ENCODE measurements around the gene FAM98C. TPM values are rescaled to one million over a fixed set of nuclear protein-coding genes. Genes with fewer than 3 reads are reported as not detected.
"Not testable (repeated sequence)": the region's sequence is repeated elsewhere in the genome, so short reads cannot be mapped to it uniquely, and the experiment has no call there.

Gene FAM98C
- polyA plus RNA-seq, 1 donor = 26.9 TPM

DNA sequence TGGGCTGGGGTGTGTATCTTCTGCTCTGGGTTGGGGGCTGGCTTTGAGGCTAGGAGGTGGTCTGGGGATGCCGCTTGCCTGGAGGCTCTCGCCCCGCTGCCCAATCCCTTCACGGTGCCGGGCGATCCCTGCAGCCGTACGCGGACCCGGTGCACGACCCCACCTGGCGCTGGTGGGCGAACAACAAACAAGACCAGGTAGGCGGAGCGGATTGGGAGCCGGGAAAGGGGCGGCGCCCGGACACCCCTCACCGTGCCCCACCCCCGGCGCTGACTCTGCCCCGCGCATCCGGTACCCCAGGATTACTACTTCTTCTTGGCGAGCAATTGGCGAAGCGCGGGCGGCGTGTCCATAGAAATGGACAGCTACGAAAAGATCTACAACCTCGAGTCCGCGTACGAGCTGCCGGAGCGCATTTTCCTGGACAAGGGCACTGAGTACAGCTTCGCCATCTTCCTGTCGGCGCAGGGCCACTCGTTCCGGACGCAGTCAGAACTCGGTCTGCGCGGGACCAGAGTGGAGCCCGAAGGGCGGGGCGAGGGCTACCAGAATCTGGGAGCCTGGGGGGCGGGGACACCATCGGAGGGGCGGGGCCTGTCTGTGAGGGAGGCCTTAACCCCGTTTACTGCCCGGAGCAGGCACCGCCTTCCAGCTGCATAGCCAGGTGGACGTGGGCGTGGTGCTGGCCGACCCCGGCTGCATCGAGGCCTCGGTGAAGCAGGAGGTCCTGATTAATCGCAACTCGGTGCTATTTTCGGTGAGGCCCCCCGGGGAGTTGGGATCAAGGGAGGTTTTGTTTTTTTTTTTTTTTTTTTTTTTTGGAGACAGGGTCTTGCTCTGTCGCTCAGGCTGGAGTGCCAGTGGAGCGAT lies 40.6 kb upstream of the FAM98C start:
- peak; percentile 29 to 57 for DNase-seq
- Histone ChIP-seq H3K4me1 (ENCODE audit: control insufficient read depth, insufficient read depth, low read length) (peaks cover 9% of the 10 kb centered on the region), H3K27ac (ENCODE audit: low read length) (no peak overlapping the region), H3K36me3 (ENCODE audit: control insufficient read depth, insufficient read depth, low read length) (no peaks in the 10 kb centered on the region), H3K4me3 (ENCODE audit: low read length) (peak overlapping the region; percentile 55), H3K9me3 (ENCODE audit: control insufficient read depth, low read depth, low read length) (peaks cover 4% of the 10 kb centered on the region), H3K27me3 (ENCODE audit: control insufficient read depth, insufficient read depth, low read length) (peaks cover 41% of the 10 kb centered on the region)
- WGBS (ENCODE audit: insufficient coverage, low lambda C conversion rate) = no CpG with 5 or more reads among the region's 68 CpGs

DNA sequence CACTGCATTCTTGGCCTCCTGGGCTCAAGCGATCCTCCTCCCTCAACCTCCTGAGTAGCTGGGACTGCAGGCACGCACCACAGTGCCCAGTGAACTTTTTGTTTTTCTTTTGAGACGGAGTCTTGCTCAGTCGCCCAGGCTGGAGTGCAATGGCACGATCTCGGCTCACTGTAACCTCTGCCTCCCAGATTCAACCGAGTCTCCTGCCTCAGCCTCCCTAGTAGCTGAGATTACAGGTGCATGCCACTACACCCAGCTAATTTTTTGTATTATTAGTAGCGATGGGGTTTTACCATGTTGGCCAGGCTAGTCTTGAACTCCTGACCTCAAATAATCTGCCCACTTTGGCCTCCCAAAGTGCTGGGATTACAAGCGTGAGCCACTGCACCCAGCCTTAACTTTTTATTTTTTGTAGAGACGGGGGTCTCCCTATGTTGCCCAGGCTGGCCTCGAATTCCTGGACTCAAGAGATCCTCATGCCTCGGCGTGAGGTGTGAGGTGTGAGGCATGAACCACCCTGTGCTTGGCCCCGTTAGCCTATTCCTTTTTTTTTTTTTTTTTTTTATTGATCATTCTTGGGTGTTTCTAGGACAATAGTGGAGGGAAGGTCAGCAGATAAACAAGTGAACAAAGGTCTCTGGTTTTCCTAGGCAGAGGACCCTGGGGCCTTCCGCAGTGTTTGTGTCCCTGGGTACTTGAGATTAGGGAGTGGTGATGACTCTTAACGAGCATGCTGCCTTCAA lies 39.8 kb upstream of the FAM98C start:
- DNase-seq; H3K27ac ChIP-seq (ENCODE audit: low read length); H3K4me1 ChIP-seq (ENCODE audit: control insufficient read depth, insufficient read depth, low read length); H3K9me3 ChIP-seq (ENCODE audit: control insufficient read depth, low read depth, low read length); H3K36me3 ChIP-seq (ENCODE audit: control insufficient read depth, insufficient read depth, low read length); H3K4me3 ChIP-seq (ENCODE audit: low read length): not testable (repeated sequence)
- peaks cover 37% of the 10 kb centered on the region for H3K27me3 ChIP-seq (ENCODE audit: control insufficient read depth, insufficient read depth, low read length)
- no CpG with 5 or more reads among the region's 16 CpGs for whole genome bisulfite sequencing (ENCODE audit: insufficient coverage, low lambda C conversion rate)

DNA sequence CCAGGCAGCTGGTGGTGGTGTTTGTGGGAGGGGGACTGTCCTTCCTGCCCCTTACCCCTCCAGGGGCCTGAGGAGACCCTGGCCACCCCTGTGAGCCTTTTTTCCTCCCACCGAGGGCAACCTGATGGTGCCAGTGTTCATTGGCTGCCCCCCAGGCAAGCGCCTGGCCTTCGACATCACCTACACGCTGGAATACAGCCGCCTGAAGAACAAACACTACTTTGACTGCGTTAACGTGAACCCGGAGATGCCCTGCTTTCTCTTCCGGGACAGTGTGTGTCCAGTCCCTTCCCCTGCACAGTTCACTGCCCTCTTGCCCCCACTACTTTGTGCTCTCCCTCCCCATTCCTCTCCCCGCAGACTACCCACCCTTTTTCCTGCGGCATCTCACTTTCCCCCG lies 35.9 kb upstream of the FAM98C start:
- no peak overlapping the region for H3K4me3 ChIP-seq (ENCODE audit: low read length)
- no peak for DNase-seq
- no peaks in the 10 kb centered on the region for H3K36me3 ChIP-seq (ENCODE audit: control insufficient read depth, insufficient read depth, low read length)
- H3K27me3 ChIP-seq (ENCODE audit: control insufficient read depth, insufficient read depth, low read length) = peaks cover 1% of the 10 kb centered on the region
- WGBS (ENCODE audit: insufficient coverage, low lambda C conversion rate) = 58% methylated on average over 3 of the region's 12 CpGs
- H3K27ac ChIP-seq (ENCODE audit: low read length) = no peak overlapping the region
- H3K4me1 ChIP-seq (ENCODE audit: control insufficient read depth, insufficient read depth, low read length) = peaks cover 7% of the 10 kb centered on the region
- peaks cover 4% of the 10 kb centered on the region for H3K9me3 ChIP-seq (ENCODE audit: control insufficient read depth, low read depth, low read length)

DNA sequence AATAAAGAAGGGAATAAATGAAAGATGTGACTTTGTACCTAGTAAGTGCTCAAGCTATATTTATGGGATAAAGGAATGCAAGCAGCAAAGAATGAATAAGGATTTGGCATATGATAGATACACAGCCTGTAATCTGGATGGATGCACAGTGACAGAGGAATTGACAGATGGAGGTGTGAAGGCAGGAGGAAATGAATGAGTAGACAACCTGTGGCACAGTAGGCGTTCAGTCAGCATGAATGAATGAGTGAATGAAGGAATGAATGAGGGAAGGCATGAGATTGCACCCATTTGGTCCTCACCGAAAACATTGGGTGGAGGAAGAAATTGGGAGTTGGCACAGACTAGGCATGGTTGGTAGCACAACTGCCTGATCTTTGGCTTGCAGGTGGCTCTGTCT lies 33.3 kb upstream of the FAM98C start:
- DNase-seq = no peak
- Histone ChIP-seq H3K4me1 (ENCODE audit: control insufficient read depth, insufficient read depth, low read length) (no peaks in the 10 kb centered on the region), H3K4me3 (ENCODE audit: low read length) (no peak overlapping the region), H3K27me3 (ENCODE audit: control insufficient read depth, insufficient read depth, low read length) (no peaks in the 10 kb centered on the region), H3K27ac (ENCODE audit: low read length) (no peak overlapping the region), H3K36me3 (ENCODE audit: control insufficient read depth, insufficient read depth, low read length) (no peaks in the 10 kb centered on the region), H3K9me3 (ENCODE audit: control insufficient read depth, low read depth, low read length) (peaks cover 1% of the 10 kb centered on the region)
- WGBS (ENCODE audit: insufficient coverage, low lambda C conversion rate) = no CpG with 5 or more reads among the region's 2 CpGs

DNA sequence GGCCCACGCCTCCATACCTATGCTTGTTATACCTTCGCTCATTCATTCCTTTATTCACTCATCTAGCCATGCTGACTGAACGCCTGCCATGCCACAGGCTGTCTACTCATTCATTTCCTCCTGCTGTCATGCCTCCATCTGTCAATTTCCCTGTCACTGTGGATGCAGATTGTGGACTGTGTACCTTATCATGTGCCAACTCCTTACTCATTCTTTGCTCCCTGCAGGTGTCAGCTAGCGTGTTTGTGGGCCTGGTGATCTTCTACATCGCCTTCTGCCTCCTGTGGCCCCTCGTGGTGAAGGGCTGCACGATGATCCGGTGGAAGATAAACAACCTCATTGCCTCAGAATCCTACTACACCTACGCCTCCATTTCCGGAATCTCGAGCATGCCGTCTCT lies 32.6 kb upstream of the FAM98C start:
- Histone ChIP-seq H3K27me3 (ENCODE audit: control insufficient read depth, insufficient read depth, low read length) (no peaks in the 10 kb centered on the region), H3K9me3 (ENCODE audit: control insufficient read depth, low read depth, low read length) (no peaks in the 10 kb centered on the region), H3K27ac (ENCODE audit: low read length) (no peak overlapping the region), H3K4me3 (ENCODE audit: low read length) (no peak overlapping the region), H3K4me1 (ENCODE audit: control insufficient read depth, insufficient read depth, low read length) (peaks cover under 1% of the 10 kb centered on the region), H3K36me3 (ENCODE audit: control insufficient read depth, insufficient read depth, low read length) (no peaks in the 10 kb centered on the region)
- DNase-seq = no peak
- no CpG with 5 or more reads among the region's 12 CpGs for WGBS (ENCODE audit: insufficient coverage, low lambda C conversion rate)

DNA sequence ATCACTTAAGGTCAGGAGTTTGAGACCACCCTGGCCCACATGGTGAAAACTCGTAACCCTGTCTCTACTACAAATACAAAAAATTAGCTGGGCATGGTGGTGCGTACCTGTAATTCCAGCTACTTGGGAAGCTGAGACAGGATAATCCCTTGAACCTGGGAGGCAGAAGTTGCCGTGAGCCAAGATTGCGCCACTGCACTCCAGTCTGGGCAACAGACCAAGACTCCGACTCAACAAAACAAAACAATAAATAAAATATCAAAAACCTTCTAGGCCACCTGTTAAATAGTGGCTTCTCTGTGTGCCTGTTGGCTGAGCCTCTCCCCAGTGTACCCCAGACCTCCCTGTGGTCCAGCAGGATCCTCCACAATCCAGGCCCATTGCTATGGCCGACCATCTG lies 31.8 kb upstream of the FAM98C start:
- H3K4me3 ChIP-seq (ENCODE audit: low read length) = no peak overlapping the region
- WGBS (ENCODE audit: insufficient coverage, low lambda C conversion rate) = no CpG with 5 or more reads among the region's 6 CpGs
- H3K4me1 ChIP-seq (ENCODE audit: control insufficient read depth, insufficient read depth, low read length) = peaks cover 8% of the 10 kb centered on the region
- no peaks in the 10 kb centered on the region for H3K9me3 ChIP-seq (ENCODE audit: control insufficient read depth, low read depth, low read length)
- peaks cover 1% of the 10 kb centered on the region for H3K36me3 ChIP-seq (ENCODE audit: control insufficient read depth, insufficient read depth, low read length)
- H3K27ac ChIP-seq (ENCODE audit: low read length) = no peak overlapping the region
- no peak for DNase-seq
- H3K27me3 ChIP-seq (ENCODE audit: control insufficient read depth, insufficient read depth, low read length) = no peaks in the 10 kb centered on the region

DNA sequence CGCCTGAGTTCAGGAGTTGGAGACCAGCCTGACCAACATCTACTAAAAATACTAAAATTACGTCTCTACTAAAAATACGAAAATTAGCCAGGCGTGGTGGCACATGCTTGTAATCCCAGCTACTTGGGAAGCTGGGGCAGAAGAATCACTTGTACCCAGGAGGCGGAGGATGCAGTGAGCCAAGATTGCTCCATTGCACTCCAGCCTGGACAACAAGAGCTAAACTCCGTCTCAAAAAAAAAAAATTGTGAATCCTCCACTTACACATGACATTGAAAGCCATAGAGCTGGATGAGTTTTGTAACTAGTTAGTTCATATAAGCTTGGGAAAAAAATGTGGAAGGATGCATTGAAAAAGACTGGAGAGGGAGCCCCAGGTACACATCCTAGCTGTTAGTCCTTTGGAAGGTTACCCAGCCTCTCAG lies 29.0 kb upstream of the FAM98C start:
- DNase-seq = no peak
- H3K9me3 ChIP-seq (ENCODE audit: control insufficient read depth, low read depth, low read length) = no peaks in the 10 kb centered on the region
- H3K27ac ChIP-seq (ENCODE audit: low read length) = peak overlapping the region; percentile 89
- H3K36me3 ChIP-seq (ENCODE audit: control insufficient read depth, insufficient read depth, low read length) = peaks cover 17% of the 10 kb centered on the region
- H3K4me1 ChIP-seq (ENCODE audit: control insufficient read depth, insufficient read depth, low read length) = peaks cover 11% of the 10 kb centered on the region
- H3K27me3 ChIP-seq (ENCODE audit: control insufficient read depth, insufficient read depth, low read length) = no peaks in the 10 kb centered on the region
- no CpG with 5 or more reads among the region's 6 CpGs for WGBS (ENCODE audit: insufficient coverage, low lambda C conversion rate)
- peak overlapping the region; percentile 49 for H3K4me3 ChIP-seq (ENCODE audit: low read length)

DNA sequence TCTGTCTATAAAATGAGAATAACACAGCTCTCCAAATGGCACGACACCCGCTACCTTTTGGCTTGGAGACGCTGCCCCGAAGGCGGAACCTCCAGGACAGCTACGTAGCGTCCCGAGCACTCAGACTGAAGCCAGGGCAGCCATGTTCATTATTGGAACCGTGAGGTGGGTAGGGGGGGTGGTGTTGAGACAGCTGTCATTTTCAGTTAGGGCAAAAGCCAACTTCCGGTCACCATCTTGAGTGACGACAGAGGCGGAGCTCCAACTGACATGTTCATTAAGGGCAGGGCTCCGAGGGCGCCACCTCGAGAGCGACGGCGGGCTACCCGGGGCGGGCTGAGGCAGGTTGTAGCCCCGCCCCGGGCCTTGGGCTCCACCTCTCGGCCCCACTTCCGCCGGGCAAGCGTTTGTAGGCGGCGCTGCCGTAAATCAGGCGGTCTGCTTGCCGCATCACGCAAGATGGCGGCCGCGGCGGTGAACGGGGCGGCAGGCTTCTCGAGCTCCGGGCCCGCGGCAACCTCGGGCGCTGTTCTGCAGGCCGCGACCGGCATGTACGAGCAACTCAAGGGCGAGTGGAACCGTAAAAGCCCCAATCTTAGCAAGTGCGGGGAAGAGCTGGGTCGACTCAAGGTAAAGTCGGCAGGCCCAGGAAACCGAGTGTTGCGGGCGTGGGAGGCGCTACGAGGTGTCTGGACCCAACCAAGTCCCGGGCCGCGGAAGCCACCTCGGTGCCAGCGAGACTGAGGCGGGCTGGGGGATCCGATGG lies 28.4 kb upstream of the FAM98C start, which contains the start of gene PSMD8:
PSMD8 (plus strand) TSS at position 240 of the 766 bp plus-strand sequence; CDS start at position 271, 31 bp downstream.
- H3K36me3 ChIP-seq (ENCODE audit: control insufficient read depth, insufficient read depth, low read length) = peaks cover 23% of the 10 kb centered on the region
- peak within 1 kb of the TSS; percentile 89 for H3K27ac ChIP-seq (ENCODE audit: low read length)
- no CpG with 5 or more reads among the region's 65 CpGs for WGBS (ENCODE audit: insufficient coverage, low lambda C conversion rate)
- peak within 1 kb of the TSS; percentile 75 for H3K4me3 ChIP-seq (ENCODE audit: low read length)
- no peaks in the 10 kb centered on the region for H3K27me3 ChIP-seq (ENCODE audit: control insufficient read depth, insufficient read depth, low read length)
- H3K9me3 ChIP-seq (ENCODE audit: control insufficient read depth, low read depth, low read length) = no peaks in the 10 kb centered on the region
- peaks cover 11% of the 10 kb centered on the region for H3K4me1 ChIP-seq (ENCODE audit: control insufficient read depth, insufficient read depth, low read length)
- peak; percentile 100 for DNase-seq

DNA sequence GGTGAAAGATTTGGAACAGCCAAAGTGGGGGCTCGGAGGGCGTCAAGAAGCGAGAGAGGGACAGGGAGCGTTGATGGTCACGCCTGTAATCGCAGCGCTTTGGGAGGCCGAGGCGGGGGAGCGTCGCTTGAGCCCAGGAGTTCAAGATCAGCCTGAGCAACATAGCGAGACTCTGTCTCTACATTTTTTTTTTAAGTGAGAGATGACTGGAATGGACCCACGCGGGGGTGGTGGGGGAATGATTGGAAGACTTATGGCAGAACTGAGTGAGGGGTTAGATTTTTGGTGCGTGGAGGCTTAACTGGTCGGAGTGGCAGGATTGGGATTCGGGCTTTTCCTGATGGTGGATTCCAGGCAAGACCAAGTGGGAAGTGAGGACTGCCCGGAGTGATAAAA lies 27.8 kb upstream of the FAM98C start:
- peaks cover 11% of the 10 kb centered on the region for H3K4me1 ChIP-seq (ENCODE audit: control insufficient read depth, insufficient read depth, low read length)
- H3K27ac ChIP-seq (ENCODE audit: low read length) = peak overlapping the region; percentile 88
- H3K27me3 ChIP-seq (ENCODE audit: control insufficient read depth, insufficient read depth, low read length) = no peaks in the 10 kb centered on the region
- H3K9me3 ChIP-seq (ENCODE audit: control insufficient read depth, low read depth, low read length) = no peaks in the 10 kb centered on the region
- H3K36me3 ChIP-seq (ENCODE audit: control insufficient read depth, insufficient read depth, low read length) = peaks cover 25% of the 10 kb centered on the region
- WGBS (ENCODE audit: insufficient coverage, low lambda C conversion rate) = no CpG with 5 or more reads among the region's 18 CpGs
- H3K4me3 ChIP-seq (ENCODE audit: low read length) = peak overlapping the region; percentile 75
- no peak for DNase-seq

DNA sequence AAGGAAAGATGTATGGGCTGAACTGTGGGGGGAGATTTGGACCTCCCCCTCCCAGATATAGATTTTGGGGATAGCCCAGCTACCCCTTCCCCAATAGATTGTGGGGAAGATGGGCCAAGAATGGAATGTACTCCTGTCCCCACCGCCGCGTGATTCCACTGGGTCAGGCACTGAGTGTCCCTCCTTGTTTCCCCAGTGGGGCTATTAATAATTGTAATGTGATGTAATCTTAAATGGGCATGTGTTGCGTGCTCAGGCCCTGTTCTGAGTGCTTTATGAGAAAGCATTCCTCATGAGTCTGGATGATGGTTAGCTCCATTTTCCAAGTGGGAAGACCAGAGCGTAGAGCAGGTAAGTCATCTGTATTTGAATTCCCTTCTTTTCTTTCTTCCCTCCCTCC lies 27.1 kb upstream of the FAM98C start:
- WGBS (ENCODE audit: insufficient coverage, low lambda C conversion rate) = no CpG with 5 or more reads among the region's 5 CpGs
- DNase-seq = no peak
- H3K27ac ChIP-seq (ENCODE audit: low read length) = no peak overlapping the region

More for the DNA sequence above, 27.1 kb upstream of the FAM98C start:
- Histone ChIP-seq H3K36me3 (ENCODE audit: control insufficient read depth, insufficient read depth, low read length) (peaks cover 31% of the 10 kb centered on the region), H3K4me1 (ENCODE audit: control insufficient read depth, insufficient read depth, low read length) (peaks cover 11% of the 10 kb centered on the region), H3K9me3 (ENCODE audit: control insufficient read depth, low read depth, low read length) (no peaks in the 10 kb centered on the region), H3K4me3 (ENCODE audit: low read length) (peak overlapping the region; percentile 75), H3K27me3 (ENCODE audit: control insufficient read depth, insufficient read depth, low read length) (no peaks in the 10 kb centered on the region)
